ENCODE data around the gene SLC22A13. TPM values are rescaled to one million over a fixed set of nuclear protein-coding genes. Genes with fewer than 3 reads are reported as not detected.

SLC22A13 gene
- total RNA-seq, 1 donor from 2014 or later: 1.2 TPM

DNA sequence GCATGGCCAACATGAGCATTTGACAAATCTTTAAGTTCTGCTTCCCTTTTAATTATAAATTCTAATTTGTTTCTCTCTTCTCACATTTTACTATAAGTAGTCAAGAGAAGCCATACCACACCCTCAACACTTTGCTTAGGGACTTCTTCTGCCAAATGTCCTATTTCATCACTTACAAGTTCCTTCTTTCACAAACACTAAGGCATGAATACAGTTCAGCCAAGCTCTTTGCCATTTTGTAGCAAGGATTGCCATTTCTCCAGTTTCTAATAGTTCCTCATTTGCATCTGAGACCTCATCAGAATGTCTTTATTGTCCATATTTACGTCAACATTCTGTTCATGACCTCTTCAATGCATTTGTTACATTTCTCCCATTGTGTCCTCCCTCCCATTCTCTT, 45.9 kb downstream of the SLC22A13 start:
- Mint-ChIP-seq H3K27ac (ENCODE audit: unreplicated experiment) (no peak overlapping the region), H3K4me1 (ENCODE audit: unreplicated experiment) (no peaks in the 10 kb centered on the region), H3K9me3 (ENCODE audit: unreplicated experiment) (no peaks in the 10 kb centered on the region), H3K4me3 (ENCODE audit: unreplicated experiment) (no peak overlapping the region), H3K27me3 (ENCODE audit: unreplicated experiment) (no peaks in the 10 kb centered on the region), H3K36me3 (ENCODE audit: unreplicated experiment) (no peaks in the 10 kb centered on the region)
- TF ChIP-seq, protein P1, sequence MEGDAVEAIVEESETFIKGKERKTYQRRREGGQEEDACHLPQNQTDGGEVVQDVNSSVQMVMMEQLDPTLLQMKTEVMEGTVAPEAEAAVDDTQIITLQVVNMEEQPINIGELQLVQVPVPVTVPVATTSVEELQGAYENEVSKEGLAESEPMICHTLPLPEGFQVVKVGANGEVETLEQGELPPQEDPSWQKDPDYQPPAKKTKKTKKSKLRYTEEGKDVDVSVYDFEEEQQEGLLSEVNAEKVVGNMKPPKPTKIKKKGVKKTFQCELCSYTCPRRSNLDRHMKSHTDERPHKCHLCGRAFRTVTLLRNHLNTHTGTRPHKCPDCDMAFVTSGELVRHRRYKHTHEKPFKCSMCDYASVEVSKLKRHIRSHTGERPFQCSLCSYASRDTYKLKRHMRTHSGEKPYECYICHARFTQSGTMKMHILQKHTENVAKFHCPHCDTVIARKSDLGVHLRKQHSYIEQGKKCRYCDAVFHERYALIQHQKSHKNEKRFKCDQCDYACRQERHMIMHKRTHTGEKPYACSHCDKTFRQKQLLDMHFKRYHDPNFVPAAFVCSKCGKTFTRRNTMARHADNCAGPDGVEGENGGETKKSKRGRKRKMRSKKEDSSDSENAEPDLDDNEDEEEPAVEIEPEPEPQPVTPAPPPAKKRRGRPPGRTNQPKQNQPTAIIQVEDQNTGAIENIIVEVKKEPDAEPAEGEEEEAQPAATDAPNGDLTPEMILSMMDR (IDR thresholded peaks at IDR 0.05): no peak
- DNase-seq (ENCODE audit: extremely low spot score, unreplicated experiment): no peak

DNA sequence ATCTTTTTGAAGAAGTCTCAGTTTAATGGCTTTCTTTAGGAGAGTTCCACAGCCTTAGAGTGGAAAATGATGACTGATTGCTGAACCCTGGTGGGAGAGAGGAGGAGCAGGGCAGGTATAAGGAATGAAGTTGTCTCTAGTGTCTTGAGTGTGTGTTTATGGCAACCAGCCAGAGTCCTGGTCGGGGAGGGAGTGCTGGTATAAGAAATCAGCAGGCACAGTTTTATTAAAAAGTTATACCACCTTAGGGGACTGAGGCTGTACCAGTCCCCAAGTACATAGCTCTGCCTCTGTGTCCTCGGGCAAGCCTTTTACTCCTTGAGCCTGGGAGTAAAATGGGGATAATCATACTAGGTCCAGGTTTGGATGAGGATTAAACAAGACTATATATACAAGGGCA, 46.3 kb downstream of the SLC22A13 start:
- H3K4me3 Mint-ChIP-seq (ENCODE audit: unreplicated experiment): no peak overlapping the region
- no peaks in the 10 kb centered on the region for H3K9me3 Mint-ChIP-seq (ENCODE audit: unreplicated experiment)
- H3K27me3 Mint-ChIP-seq (ENCODE audit: unreplicated experiment): no peaks in the 10 kb centered on the region
- no peak overlapping the region for H3K27ac Mint-ChIP-seq (ENCODE audit: unreplicated experiment)
- peak; percentile 21 for DNase-seq (ENCODE audit: extremely low spot score, unreplicated experiment)
- TF ChIP-seq, protein P1 (IDR thresholded peaks at IDR 0.05): no peak
- no peaks in the 10 kb centered on the region for H3K4me1 Mint-ChIP-seq (ENCODE audit: unreplicated experiment)
- no peaks in the 10 kb centered on the region for H3K36me3 Mint-ChIP-seq (ENCODE audit: unreplicated experiment)

DNA sequence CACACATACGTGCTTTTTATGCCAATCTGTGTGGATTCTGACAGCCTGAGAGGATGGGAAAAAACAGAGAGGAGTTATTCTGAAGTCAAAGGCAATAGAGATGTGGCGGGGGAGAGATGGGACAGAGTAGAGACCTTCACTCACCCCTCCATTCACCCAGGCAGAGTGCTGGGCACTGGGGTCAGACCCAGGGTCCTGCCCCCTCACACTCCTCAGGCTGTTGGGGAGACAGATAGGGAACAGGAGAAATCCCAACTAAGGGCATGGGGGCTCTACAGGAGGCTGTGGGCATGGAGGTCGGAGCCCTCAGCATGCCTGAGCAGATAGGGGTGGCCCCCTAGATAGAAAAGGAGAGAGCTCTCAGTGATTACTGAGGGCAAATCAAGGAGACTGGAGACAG, 46.7 kb downstream of the SLC22A13 start:
- H3K9me3 Mint-ChIP-seq (ENCODE audit: unreplicated experiment): no peaks in the 10 kb centered on the region
- H3K27me3 Mint-ChIP-seq (ENCODE audit: unreplicated experiment): no peaks in the 10 kb centered on the region
- H3K27ac Mint-ChIP-seq (ENCODE audit: unreplicated experiment): no peak overlapping the region
- no peaks in the 10 kb centered on the region for H3K4me1 Mint-ChIP-seq (ENCODE audit: unreplicated experiment)
- no peaks in the 10 kb centered on the region for H3K36me3 Mint-ChIP-seq (ENCODE audit: unreplicated experiment)
- no peak overlapping the region for H3K4me3 Mint-ChIP-seq (ENCODE audit: unreplicated experiment)
- peak; percentile 59 for DNase-seq (ENCODE audit: extremely low spot score, unreplicated experiment)
- TF ChIP-seq, protein P1 (IDR thresholded peaks at IDR 0.05): no peak

DNA sequence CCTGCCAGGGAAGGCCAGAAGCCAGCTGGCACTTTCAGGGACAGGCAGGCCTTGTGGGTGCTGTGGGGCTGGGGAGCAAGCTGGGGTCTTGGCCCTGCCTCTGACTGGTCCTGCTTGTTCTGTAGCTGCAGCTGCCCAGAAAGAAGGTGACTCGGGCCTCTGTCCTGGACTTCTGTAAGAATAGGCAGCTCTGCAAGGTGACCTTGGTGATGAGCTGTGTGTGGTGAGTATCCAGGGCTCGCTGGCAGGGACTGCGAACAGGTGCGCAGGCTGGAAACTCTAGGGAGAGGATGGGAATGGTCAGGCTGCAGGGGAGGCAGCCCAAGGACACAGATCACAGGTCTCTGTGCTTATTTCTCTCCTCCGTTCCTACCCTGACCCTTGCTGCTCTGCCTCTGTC, 47.7 kb downstream of the SLC22A13 start:
- Mint-ChIP-seq H3K9me3 (ENCODE audit: unreplicated experiment) (no peaks in the 10 kb centered on the region), H3K4me3 (ENCODE audit: unreplicated experiment) (no peak overlapping the region), H3K27ac (ENCODE audit: unreplicated experiment) (no peak overlapping the region), H3K4me1 (ENCODE audit: unreplicated experiment) (no peaks in the 10 kb centered on the region), H3K27me3 (ENCODE audit: unreplicated experiment) (no peaks in the 10 kb centered on the region), H3K36me3 (ENCODE audit: unreplicated experiment) (no peaks in the 10 kb centered on the region)
- DNase-seq (ENCODE audit: extremely low spot score, unreplicated experiment): peak; percentile 81
- TF ChIP-seq, protein P1 (IDR thresholded peaks at IDR 0.05): no peak

DNA sequence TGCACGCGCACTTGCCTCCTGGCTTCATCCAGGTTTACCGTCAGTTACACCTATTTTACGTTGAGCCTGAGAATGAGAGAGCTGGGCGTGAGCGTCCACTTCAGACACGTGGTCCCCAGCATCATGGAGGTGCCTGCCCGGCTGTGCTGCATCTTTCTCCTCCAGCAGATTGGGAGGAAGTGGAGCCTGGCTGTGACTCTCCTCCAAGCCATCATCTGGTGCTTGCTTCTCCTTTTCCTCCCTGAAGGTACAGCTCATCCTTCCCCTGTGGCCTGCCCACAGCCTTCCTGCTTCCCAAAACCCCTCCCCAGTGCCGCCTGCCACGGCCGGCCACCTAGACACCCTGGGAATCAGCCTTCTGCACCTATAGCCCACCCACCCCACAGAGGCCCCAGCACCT, 48.1 kb downstream of the SLC22A13 start:
- Mint-ChIP-seq H3K9me3 (ENCODE audit: unreplicated experiment) (no peaks in the 10 kb centered on the region), H3K4me3 (ENCODE audit: unreplicated experiment) (no peak overlapping the region), H3K27ac (ENCODE audit: unreplicated experiment) (no peak overlapping the region), H3K4me1 (ENCODE audit: unreplicated experiment) (no peaks in the 10 kb centered on the region), H3K27me3 (ENCODE audit: unreplicated experiment) (no peaks in the 10 kb centered on the region), H3K36me3 (ENCODE audit: unreplicated experiment) (no peaks in the 10 kb centered on the region)
- DNase-seq (ENCODE audit: extremely low spot score, unreplicated experiment): peak; percentile 59
- TF ChIP-seq, protein P1 (IDR thresholded peaks at IDR 0.05): no peak

All from osteocyte (in vitro differentiated cells).